HG02623 (cell line): ENCODE measurements around the gene TMEM222.

ENCODE experiments used
- ATAC-seq: cut with Tn5 transposase; IDR thresholded peaks from one replicate; pipeline ENCODE4 v1.9.1; 2021; ENCODE audit warnings: moderate library complexity; ENCODE audit not compliant: unreplicated experiment

The TMEM222 gene

GRCh38 chr1:27341525-27342252 is 19.7 kb downstream of the TMEM222 start, which contains the start of gene SYTL1:
SYTL1 (plus strand) TSS chr1:27342022; CDS start chr1:27345335, 3,313 bp downstream.
- no peak for ATAC-seq

DNA sequence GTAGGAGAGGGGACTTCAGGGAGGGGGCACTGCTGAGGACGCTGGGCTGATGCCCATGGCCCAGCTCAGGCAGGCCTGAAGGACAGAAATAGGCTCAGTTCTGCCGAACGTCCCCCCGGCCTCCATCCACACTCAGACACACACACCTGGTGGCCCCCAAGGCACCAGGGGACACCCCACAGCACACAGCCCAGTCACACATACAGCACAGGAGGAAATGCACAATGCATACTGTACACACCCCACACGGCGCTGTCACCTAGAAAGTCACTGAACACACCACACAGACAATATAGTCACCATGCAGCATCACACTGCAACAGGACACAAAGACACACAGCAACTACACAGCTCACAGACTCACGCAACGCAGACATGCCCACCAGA is 20.4 kb downstream of the TMEM222 start:
- no peak for ATAC-seq

DNA sequence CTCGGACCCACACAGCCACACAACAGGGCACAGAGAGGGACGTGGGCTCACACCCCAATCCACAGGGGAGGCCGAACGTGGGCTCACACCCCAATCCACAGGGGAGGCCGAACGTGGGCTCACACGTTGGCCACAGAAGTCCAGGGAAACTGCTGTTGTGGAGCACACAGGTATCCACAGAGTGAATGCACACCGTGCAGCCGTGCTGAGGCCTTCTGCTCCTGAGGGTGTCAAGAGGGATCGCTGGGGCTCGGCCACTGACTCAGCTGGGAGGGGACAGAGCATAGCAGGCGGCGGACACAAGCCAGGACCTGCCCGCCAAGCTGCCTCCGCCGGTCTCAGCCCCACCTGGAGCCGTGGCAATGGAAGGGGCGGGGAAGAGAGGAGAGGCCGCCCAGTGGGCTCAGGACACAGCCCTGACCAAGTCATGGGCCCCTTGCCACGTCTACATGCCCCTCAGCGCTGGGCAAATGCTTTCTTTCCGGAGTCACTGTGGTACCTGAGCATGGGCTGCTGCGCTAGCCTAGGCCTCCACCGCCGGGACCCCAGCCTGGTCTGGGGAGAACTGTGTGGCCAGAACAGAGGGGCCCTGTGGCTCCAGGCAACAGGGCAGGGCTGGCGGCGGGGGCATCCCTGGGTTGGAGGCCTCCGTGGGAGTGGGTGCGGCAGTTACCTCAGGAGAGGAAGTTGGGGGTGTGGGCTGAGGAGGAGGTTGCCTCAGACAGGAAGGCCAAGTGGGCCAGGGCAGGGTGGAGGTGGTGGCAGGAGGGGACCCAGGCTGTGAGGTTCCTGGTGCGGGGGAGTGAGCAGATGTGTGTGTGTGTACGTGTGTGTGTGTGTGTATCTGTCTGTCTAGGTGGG is 21.0 kb downstream of the TMEM222 start:
- no peak for ATAC-seq

- ATAC-seq, result no peak
Observed at GRCh38 chr1:27343639-27344025, 21.7 kb downstream of the TMEM222 start.

DNA sequence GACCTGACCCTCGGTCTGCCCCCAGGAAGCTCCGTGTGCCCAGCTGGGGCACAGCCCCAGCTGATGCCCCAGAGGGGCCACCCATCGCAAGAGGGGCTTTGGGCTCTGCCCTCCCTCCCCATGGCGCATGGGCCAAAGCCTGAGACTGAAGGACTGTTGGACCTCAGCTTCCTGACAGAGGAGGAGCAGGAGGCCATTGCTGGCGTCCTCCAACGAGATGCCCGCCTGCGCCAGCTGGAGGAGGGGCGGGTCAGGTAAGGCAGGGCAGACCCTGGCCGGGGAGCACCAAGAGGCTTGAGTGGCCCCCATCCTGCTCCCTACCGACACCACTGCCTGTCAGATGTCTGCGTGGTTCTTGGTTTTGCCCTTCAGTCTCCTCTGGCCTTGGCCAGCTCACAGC is 23.3 kb downstream of the TMEM222 start:
- no peak for ATAC-seq

DNA sequence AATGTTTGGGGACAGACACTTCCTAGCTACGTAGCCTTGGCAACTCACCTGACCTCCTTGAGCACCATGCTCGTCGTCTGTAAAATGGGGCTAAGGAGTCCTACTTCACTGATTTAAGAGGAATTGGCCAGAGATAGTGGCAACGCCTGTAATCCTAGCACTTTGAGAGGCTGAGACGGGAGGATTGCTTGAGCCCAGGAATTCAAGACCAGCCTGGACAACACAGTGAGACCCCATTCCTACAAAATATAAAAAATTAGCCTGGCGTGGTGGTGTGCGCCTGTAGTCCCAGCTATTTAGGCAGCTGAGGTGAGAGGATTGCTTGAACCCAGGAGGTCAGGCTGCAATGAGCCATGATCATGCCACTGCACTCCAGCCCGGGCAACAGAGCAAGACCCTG is 24.4 kb downstream of the TMEM222 start:
- ATAC-seq, result no peak

DNA sequence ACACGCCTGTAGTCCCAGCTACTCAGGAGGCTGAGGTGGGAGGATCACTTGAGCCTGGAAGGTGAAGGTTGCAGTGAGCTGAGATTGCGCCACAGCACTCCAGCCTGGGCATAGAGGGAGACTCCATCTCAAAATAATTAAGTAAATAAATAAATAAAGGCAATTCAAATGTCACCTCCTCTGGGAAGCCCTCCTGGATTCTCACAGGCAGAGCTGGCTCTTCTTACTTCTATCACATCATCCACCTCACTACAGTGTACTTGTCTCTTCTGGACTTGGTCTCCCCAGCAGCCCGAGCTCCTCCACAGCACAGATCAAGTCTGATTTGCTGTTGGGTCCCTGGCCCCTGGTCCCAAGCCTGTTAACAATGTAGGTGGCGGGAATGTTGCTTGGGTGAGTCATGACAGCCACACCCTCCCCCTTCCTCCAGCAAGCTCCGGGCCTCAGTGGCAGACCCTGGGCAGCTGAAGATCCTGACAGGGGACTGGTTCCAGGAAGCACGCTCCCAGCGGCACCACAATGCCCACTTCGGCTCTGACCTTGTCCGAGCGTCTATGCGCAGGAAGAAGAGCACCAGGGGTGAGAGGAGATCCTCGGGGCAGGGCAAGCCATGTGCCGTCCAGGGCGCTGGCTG is 25.1 kb downstream of the TMEM222 start:
- no peak for ATAC-seq

DNA sequence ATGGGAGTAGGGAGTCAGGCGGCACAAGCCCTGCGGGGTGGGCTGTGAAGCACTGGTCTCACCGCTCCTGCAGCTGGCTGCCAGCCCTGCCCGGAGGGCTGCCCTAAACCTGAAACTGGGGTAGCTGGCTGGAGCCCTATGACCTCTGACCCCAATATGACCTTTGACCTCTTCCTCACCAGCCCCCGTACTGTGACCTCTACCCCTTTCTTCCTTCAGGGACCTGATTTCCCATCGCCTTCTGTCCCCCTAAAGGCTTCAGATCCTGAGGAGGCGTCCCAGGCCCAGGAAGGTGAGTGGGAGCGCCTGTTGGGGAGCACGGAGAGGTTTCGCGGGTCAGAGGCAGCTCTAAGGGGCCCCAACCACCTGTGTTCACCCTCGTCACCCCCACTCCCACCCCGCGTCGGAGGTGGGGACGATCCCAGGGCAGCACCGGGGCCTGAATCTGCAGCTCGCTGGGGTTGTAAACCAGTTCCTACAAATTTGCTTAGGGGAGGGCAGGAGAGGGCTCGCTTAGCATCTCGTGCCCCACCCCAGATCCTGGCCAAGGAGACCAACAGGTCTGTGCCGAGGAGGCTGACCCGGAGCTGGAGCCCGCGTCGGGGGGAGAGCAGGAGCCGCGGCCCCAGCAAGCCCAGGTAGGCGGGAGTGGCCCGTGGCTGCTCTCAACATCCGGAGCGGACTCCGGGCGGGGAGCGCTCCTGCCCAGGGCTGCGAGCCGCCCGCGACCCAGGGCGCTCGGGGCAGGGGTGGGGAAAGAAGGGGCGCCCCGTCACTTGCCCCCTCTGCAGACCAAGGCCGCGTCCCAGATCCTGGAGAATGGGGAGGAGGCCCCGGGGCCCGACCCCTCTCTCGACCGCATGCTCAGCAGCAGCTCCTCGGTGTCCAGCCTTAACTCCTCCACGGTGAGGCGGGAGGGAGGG is 27.2 kb downstream of the TMEM222 start:
- ATAC-seq, result no peak

- ATAC-seq, result no peak
Observed at GRCh38 chr1:27349784-27350662, 28.1 kb downstream of the TMEM222 start.

GRCh38 chr1:27350663-27351540 is 28.9 kb downstream of the TMEM222 start:
- ATAC-seq, result no peak

- ATAC-seq, result no peak
Observed at GRCh38 chr1:27351541-27352107, 29.7 kb downstream of the TMEM222 start.

DNA sequence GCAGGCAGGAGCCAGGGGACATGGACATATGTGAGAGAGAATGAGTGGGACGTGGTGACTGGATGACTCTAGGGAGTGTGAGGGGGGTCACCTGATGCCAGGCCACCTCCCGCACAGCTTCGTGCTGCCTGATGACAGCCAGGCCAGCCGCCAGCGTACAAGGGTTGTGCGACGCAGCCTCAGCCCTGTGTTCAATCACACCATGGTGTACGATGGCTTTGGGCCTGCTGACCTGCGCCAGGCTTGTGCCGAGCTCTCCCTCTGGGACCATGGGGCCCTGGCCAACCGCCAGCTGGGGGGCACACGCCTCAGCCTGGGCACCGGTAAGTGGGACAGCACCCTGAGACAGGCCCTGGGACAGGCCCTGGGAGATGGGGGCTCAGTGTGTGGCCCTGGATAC is 31.2 kb downstream of the TMEM222 start:
- ATAC-seq, result no peak

- ATAC-seq, result no peak
Observed at GRCh38 chr1:27353629-27354028, 31.7 kb downstream of the TMEM222 start.

DNA sequence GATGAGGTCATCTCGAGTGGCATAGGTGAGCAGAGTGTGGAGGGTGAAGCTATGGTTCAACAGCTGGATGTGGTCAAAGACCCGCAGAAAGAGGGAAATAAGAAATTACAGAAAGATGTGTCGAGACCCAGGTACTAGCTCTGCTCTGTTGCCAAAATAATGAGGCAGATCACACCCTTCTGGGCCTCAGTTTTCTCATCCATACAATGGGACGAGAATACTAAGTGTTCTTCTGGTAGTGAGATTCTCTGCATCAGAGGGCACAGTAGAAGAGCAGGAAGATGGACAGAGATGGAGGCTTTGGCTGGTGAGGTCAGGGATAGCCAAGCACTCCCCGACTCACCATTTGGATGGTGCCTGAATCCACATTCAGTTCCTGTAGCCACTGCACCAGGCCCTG is 33.7 kb downstream of the TMEM222 start:
- ATAC-seq, result no peak

DNA sequence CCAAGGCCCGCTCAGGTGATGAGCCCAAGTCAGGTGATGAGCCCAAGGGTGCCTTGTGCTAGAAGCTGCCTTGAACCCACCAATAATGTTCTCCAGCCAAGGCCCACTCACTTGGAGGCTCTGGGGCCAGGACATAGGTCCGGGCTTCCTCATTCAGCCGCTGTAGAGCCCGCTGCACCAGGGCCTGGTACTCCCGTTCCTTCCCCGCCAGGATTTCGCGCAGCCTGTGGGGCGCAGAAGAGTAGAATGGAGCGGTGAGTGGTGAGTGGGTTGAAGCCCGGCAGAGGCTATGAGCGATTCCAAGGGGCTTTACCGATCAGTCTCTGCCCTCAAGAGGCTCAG is 34.3 kb downstream of the TMEM222 start:
- no peak for ATAC-seq

DNA sequence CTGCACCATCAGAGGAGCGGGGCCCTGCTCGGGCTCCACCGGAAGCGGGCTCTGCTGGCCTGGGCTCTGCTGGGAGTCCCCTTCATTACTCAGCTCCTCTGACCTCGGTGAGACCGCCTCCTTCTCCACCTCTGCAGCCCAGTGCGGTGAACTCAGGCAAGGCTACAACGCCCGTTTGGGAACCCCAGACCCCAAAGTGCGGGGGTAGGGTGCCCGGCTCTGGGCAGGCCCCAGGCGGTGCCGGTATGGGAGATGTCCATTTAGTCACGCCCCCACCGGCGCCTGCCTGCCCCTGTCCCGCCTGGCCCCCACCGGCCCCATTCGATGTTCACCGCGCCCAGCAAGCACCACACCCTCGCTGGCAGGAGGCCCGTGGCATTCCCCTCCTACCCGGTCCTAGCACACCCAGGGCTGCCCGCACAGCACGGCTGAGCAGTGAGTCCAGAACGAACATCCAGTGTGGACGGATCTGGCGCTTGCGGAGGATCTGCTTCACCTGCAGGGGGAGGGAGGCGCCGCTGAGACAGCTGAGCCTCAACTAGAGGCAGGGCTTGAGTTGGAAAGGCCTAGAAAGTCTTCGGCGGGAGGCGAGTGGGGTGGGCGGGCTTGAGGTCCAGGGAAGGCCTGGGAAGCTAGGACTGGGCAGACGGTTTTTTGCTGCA is 34.8 kb downstream of the TMEM222 start:
- no peak for ATAC-seq

GRCh38 chr1:27357281-27358037 is 35.5 kb downstream of the TMEM222 start:
- no peak for ATAC-seq
